Gastroesophageal sphincter (tissue), 4 donors: ENCODE results near the gene ADAMTSL2. TPM values are rescaled to one million over a fixed set of nuclear protein-coding genes. Genes with fewer than 3 reads are reported as not detected.

Experiments used
- ATAC-seq: fragments of 150-250 bp; one replicate; pipeline ENCODE4 v1.9.1; 2016; ENCODE audit warnings: mild to moderate bottlenecking, moderate library complexity
- H3K27ac ChIP-seq, 4 donors: fragments of 200-600 bp; sonication (generic) in 3 of 4; 1 replicate in 3 of 4; 2 replicates in 1 of 4; pipeline ENCODE4 v1.5.1; 2016 to 2019
- H3K27me3 ChIP-seq: fragments of 200-600 bp; sonication (generic); one replicate; pipeline ENCODE4 v1.5.1; 2019
- H3K36me3 ChIP-seq, 2 donors: fragments of 200-600 bp; sonication (generic); one replicate each; pipeline ENCODE4 v1.5.1; 2019; ENCODE audit warnings: control low read depth in 1 of 2
- H3K4me1 ChIP-seq, 3 donors: fragments of 200-600 bp; sonication (generic); 1 replicate in 2 of 3; 2 replicates in 1 of 3; pipeline ENCODE4 v1.5.1; 2016 to 2019; ENCODE audit warnings: control low read depth in 2 of 3
- H3K4me3 ChIP-seq, 2 donors: fragments of 200-600 bp; sonication (generic); one replicate each; pipeline ENCODE4 v1.5.1; 2019; ENCODE audit warnings: mild to moderate bottlenecking in 1 of 2, moderate library complexity in 1 of 2
- H3K9me3 ChIP-seq, 3 donors: fragments of 200-600 bp; sonication (generic); one replicate each; pipeline ENCODE4 v1.5.1; 2017 to 2019; ENCODE audit warnings: control low read depth in 2 of 3
- EP300 ChIP-seq: sonication (generic); formaldehyde crosslinking; IDR thresholded peaks from one replicate; pipeline ENCODE4 v1.6.1; 2017; ENCODE audit warnings: antibody characterized with exemption, mild to moderate bottlenecking
- POLR2A ChIP-seq, 2 donors: fragments of 450-650 bp; IDR thresholded peaks; one replicate each; pipeline ENCODE4 v1.6.1; 2017; ENCODE audit warnings: antibody characterized with exemption in 2 of 2, mild to moderate bottlenecking in 2 of 2, moderate library complexity in 1 of 2
- POLR2AphosphoS5 ChIP-seq: sonication (generic); formaldehyde crosslinking; IDR thresholded peaks from one replicate; pipeline ENCODE4 v1.6.1; 2017; ENCODE audit warnings: antibody characterized with exemption
- WGBS, 2 donors: methylation state at CpG; one replicate each; pipeline ENCODE4 v1.1.5; 2018; ENCODE audit warnings: low coverage in 1 of 2; 5-methylcytosine and 5-hydroxymethylcytosine counted together
- total RNA-seq, 4 donors: library from RNA; depleted of rRNA; stranded (reverse); fragments of >200 nt; gene quantifications; one replicate each; pipeline ENCODE4 v1.1.0, GENCODE V29; 2016
- TF ChIP-seq, protein P1 (sequence below), 4 experiments: fragments of 200-600 bp in 2 of 4; fragments of 450-650 bp in 2 of 4; sonication (generic) in 1 of 4; IDR thresholded peaks; one replicate each; pipeline ENCODE4 v1.5.1; 2017 to 2019; ENCODE audit warnings: antibody characterized with exemption in 4 of 4, mild to moderate bottlenecking in 2 of 4, moderate library complexity in 2 of 4

Gene ADAMTSL2
- total RNA-seq, 4 donors from 2014 or later: 2.0 to 5.8 (median 3.1) TPM

DNA sequence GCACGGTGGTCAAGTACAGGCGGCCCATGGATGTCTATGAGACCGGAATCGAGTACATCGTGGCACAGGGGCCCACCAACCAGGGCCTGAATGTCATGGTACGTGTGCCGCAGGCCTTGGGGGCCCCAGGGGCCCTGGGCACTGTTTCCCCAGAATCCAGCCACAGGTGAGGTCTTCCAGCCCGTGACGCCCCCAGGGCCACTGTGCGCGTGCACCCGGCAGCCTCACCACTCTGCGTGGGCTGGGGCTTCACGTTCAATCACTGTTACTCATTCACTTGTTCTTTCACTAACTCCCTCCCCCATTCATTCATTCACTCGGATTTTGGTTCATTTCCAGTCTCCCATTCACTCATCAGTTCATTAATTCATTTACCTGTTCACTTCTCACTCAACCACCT lies 12.6 kb downstream of the ADAMTSL2 start:
- H3K4me1 ChIP-seq: peaks cover 0 to 30% (median 6%) of the 10 kb centered on the region in 3 donors
- no peak overlapping the region for H3K4me3 ChIP-seq
- H3K36me3 ChIP-seq: peaks cover 0 to 11% of the 10 kb centered on the region in 2 donors
- 75 to 78% methylated on average over 3 to 6 of the region's 15 CpGs for WGBS, 2 donors
- H3K27ac ChIP-seq: no peak overlapping the region
- H3K27me3 ChIP-seq: no peaks in the 10 kb centered on the region
- ATAC-seq: no peak
- H3K9me3 ChIP-seq: no peaks in the 10 kb centered on the region
- TF ChIP-seq POLR2A (IDR thresholded peaks at IDR 0.05): no peak
- no peak for TF ChIP-seq POLR2AphosphoS5
- no peak for TF ChIP-seq EP300
- TF ChIP-seq, protein P1, sequence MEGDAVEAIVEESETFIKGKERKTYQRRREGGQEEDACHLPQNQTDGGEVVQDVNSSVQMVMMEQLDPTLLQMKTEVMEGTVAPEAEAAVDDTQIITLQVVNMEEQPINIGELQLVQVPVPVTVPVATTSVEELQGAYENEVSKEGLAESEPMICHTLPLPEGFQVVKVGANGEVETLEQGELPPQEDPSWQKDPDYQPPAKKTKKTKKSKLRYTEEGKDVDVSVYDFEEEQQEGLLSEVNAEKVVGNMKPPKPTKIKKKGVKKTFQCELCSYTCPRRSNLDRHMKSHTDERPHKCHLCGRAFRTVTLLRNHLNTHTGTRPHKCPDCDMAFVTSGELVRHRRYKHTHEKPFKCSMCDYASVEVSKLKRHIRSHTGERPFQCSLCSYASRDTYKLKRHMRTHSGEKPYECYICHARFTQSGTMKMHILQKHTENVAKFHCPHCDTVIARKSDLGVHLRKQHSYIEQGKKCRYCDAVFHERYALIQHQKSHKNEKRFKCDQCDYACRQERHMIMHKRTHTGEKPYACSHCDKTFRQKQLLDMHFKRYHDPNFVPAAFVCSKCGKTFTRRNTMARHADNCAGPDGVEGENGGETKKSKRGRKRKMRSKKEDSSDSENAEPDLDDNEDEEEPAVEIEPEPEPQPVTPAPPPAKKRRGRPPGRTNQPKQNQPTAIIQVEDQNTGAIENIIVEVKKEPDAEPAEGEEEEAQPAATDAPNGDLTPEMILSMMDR (IDR thresholded peaks at IDR 0.05): no peak

DNA sequence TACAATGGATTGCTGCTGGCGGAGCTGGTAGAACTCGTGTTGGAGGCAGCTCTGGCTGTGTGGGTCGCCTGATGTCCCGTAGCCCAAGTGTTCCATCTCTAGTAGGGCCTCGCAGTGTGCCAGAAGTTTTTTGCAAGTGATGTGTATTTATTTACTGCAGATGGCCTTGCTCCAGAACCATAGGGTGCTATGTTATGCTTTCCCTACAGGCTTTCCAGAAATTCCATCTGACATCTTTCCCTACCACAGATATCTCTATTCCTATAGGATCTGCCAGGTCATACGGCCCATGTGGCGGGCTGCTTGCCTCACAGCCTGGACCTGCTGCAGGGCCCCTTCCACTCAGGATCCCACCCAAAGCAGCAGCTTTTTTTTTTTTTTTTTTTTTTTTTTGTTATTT lies 16.9 kb downstream of the ADAMTSL2 start:
- Histone ChIP-seq H3K4me3 (no peak overlapping the region), H3K36me3 (peaks cover 0 to 38% of the 10 kb centered on the region in 2 donors), H3K27ac (no peak overlapping the region), H3K9me3 (no peaks in the 10 kb centered on the region), H3K27me3 (no peaks in the 10 kb centered on the region), H3K4me1 (peaks cover 0 to 1% (median under 1%) of the 10 kb centered on the region in 3 donors)
- TF ChIP-seq POLR2AphosphoS5: no peak
- no peak for TF ChIP-seq EP300
- TF ChIP-seq, protein P1 (IDR thresholded peaks at IDR 0.05): no peak
- TF ChIP-seq POLR2A (IDR thresholded peaks at IDR 0.05): no peak
- ATAC-seq: no peak
- 59 to 94% methylated on average over 2 to 3 of the region's 7 CpGs for WGBS, 2 donors

DNA sequence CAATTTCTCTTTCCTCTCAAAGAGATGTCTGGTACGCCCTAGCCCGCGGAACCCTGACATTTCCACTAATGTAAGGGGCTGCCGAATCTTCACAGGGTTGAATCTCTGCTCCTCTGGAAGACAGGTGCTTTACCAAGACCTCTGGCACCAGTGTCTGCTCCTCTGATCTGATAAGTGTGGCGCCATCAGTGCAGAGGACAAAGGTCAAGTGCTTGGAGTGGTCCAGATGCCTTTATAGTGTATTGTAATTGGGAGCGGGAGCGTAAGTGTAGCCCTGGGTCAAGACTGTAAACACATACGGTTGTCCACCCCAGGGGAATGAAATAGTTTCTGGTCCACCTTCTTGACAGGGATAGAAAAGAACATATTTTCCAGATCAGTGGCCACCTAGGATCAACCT lies 17.7 kb downstream of the ADAMTSL2 start:
- no peak for ATAC-seq
- Histone ChIP-seq H3K9me3 (no peaks in the 10 kb centered on the region), H3K27ac (no peak overlapping the region), H3K36me3 (peaks cover 0 to 38% of the 10 kb centered on the region in 2 donors), H3K4me1 (no peaks in the 10 kb centered on the region), H3K27me3 (no peaks in the 10 kb centered on the region), H3K4me3 (no peak overlapping the region)
- TF ChIP-seq, protein P1 (IDR thresholded peaks at IDR 0.05): no peak
- no peak for TF ChIP-seq EP300
- TF ChIP-seq POLR2A (IDR thresholded peaks at IDR 0.05): no peak
- WGBS, 2 donors: 97% methylated on average over 5 of the region's 8 CpGs; no CpG with 5 or more reads in 1 of the 2 donors

- ATAC-seq: no peak
- 81 to 95% methylated on average over 3 to 8 of the region's 10 CpGs for WGBS, 2 donors
- H3K9me3 ChIP-seq: no peaks in the 10 kb centered on the region
Measured at GRCh38 chr9:133553123-133553522, 18.6 kb downstream of the ADAMTSL2 start.

More at GRCh38 chr9:133553123-133553522, 18.6 kb downstream of the ADAMTSL2 start:
- Histone ChIP-seq H3K4me1 (peaks cover 0 to 7% (median 5%) of the 10 kb centered on the region in 3 donors), H3K27me3 (no peaks in the 10 kb centered on the region), H3K27ac (no peak overlapping the region), H3K36me3 (peaks cover 0 to 32% of the 10 kb centered on the region in 2 donors), H3K4me3 (no peak overlapping the region)
- TF ChIP-seq POLR2A (IDR thresholded peaks at IDR 0.05) (no peak), POLR2AphosphoS5 (no peak), EP300 (no peak)
- TF ChIP-seq, protein P1 (IDR thresholded peaks at IDR 0.05): no peak
